Mesendoderm (in vitro differentiated cells): ENCODE measurements around the gene CR1L. TPM values are rescaled to one million over a fixed set of nuclear protein-coding genes. Genes with fewer than 3 reads are reported as not detected.
"Not testable (repeated sequence)": the region's sequence is repeated elsewhere in the genome, so short reads cannot be mapped to it uniquely, and the experiment has no call there.

ENCODE experiments used
- DNase-seq: peaks from one replicate; pipeline ENCODE4 v3.0.0; 2013
- H2AK5ac ChIP-seq: 2 replicates; pipeline ENCODE4 v1.6.1; 2013; ENCODE audit warnings: low read length, inconsistent platforms
- H2BK120ac ChIP-seq: 2 replicates; pipeline ENCODE4 v1.6.1; 2013; ENCODE audit warnings: low read depth, mild to moderate bottlenecking, low read length, moderate library complexity, mixed read lengths
- H2BK15ac ChIP-seq: replicated peaks from 2 replicates; pipeline ENCODE4 v1.6.1; 2013; ENCODE audit warnings: low read depth, mild to moderate bottlenecking, moderate library complexity
- H2BK5ac ChIP-seq: 2 replicates; pipeline ENCODE4 v1.6.1; 2013; ENCODE audit warnings: low read length, inconsistent platforms
- H3K18ac ChIP-seq: 2 replicates; pipeline ENCODE4 v1.6.1; 2013; ENCODE audit warnings: mild to moderate bottlenecking, low read length, mixed read lengths
- H3K23ac ChIP-seq: one replicate; pipeline ENCODE4 v1.6.1; 2013; ENCODE audit warnings: low read length
- H3K27ac ChIP-seq: 2 replicates; pipeline ENCODE4 v1.5.1; 2013; ENCODE audit warnings: low read depth, mild to moderate bottlenecking, inconsistent platforms, low read length, moderate library complexity
- H3K27me3 ChIP-seq: 2 replicates; pipeline ENCODE4 v1.6.1; 2013; ENCODE audit warnings: low read length, control low read depth, mild to moderate bottlenecking, inconsistent platforms; ENCODE audit not compliant: insufficient read depth, poor library complexity
- H3K36me3 ChIP-seq: 2 replicates; pipeline ENCODE4 v1.6.1; 2013; ENCODE audit warnings: low read length, inconsistent platforms; ENCODE audit not compliant: control insufficient read depth, insufficient read depth
- H3K4ac ChIP-seq: one replicate; pipeline ENCODE4 v1.6.1; 2013; ENCODE audit warnings: low read depth, mild to moderate bottlenecking, low read length, moderate library complexity
- H3K4me1 ChIP-seq: 2 replicates; pipeline ENCODE4 v1.6.1; 2013; ENCODE audit warnings: low read depth, low read length, inconsistent platforms; ENCODE audit not compliant: control insufficient read depth
- H3K4me2 ChIP-seq: 2 replicates; pipeline ENCODE4 v1.6.1; 2013; ENCODE audit warnings: low read length
- H3K4me3 ChIP-seq: 2 replicates; pipeline ENCODE4 v1.5.1; 2013; ENCODE audit warnings: mild to moderate bottlenecking, low read length
- H3K56ac ChIP-seq: one replicate; pipeline ENCODE4 v1.6.1; 2013; ENCODE audit warnings: low read length
- H3K79me1 ChIP-seq: 2 replicates; pipeline ENCODE4 v1.6.1; 2013; ENCODE audit warnings: low read length, inconsistent platforms
- H3K79me2 ChIP-seq: 2 replicates; pipeline ENCODE4 v1.6.1; 2013; ENCODE audit warnings: mild to moderate bottlenecking, low read length; ENCODE audit not compliant: control insufficient read depth, insufficient read depth
- H3K9ac ChIP-seq: 2 replicates; pipeline ENCODE4 v1.6.1; 2013; ENCODE audit warnings: low read length, inconsistent platforms
- H4K5ac ChIP-seq: one replicate; pipeline ENCODE4 v1.6.1; 2013; ENCODE audit warnings: low read length
- H4K8ac ChIP-seq: one replicate; pipeline ENCODE4 v1.6.1; 2013; ENCODE audit warnings: low read depth, mild to moderate bottlenecking, control low read depth, low read length, moderate library complexity
- WGBS: extraction: QIAGEN DNeasy Blood & Tissue Kit; methylation state at CpG from one replicate; pipeline ENCODE4 v1.1.7; 2013; ENCODE audit warnings: low lambda C conversion rate, missing lambda C conversion rate; ENCODE audit not compliant: insufficient coverage; ENCODE audit errors: extremely low coverage; 5-methylcytosine and 5-hydroxymethylcytosine counted together
- small RNA-seq: library from polyadenylated mRNA; stranded (forward); fragments of <200 nt; extraction: miRNeasy Mini kit (QIAGEN cat#:217004); gene quantifications from one replicate; pipeline ENCODE3, GENCODE V24; 2013; ENCODE audit not compliant: insufficient read depth

The CR1L gene

GRCh38 chr1:207770514-207770913, 125.6 kb downstream of the CR1L start:
- H4K5ac ChIP-seq, H3K79me2 ChIP-seq, H3K18ac ChIP-seq, H2BK15ac ChIP-seq, H3K79me1 ChIP-seq, H3K4me1 ChIP-seq, H3K4ac ChIP-seq, H3K27ac ChIP-seq, H3K23ac ChIP-seq, H3K56ac ChIP-seq, H3K36me3 ChIP-seq, H3K9ac ChIP-seq, H3K27me3 ChIP-seq, H4K8ac ChIP-seq, DNase-seq, H3K4me2 ChIP-seq, H3K4me3 ChIP-seq, H2BK120ac ChIP-seq, H2BK5ac ChIP-seq, H2AK5ac ChIP-seq: not testable (repeated sequence)
- no CpG with 5 or more reads among the region's 4 CpGs for WGBS

Small RNAs within 50 kb of the gene (small RNA-seq; reads per million reads assigned to genes)
- not detected for gene RNA5SP534
